Upper lobe of left lung (tissue), 4 donors: ENCODE data around the gene PLAA.

Experiments
- CTCF ChIP-seq, 6 experiments: fragments of 450-650 bp in 4 of 6; fragments of 200-600 bp in 2 of 6; sonication (generic) in 2 of 6; IDR thresholded peaks; one replicate each; pipeline ENCODE4 v1.5.1; 2016 to 2019; ENCODE audit warnings: antibody characterized with exemption in 6 of 6
- POLR2A ChIP-seq, 4 donors: fragments of 450-650 bp; IDR thresholded peaks; one replicate each; pipeline ENCODE4 v1.5.1; 2016 to 2017; ENCODE audit warnings: antibody characterized with exemption in 4 of 4, mild to moderate bottlenecking in 2 of 4

- no peak for TF ChIP-seq CTCF (IDR thresholded peaks at IDR 0.05)
- TF ChIP-seq POLR2A (IDR thresholded peaks at IDR 0.05), result no peak
These were observed 9.1 kb downstream of the PLAA start for GRCh38 chr9:26937816-26938371.
